ENCODE data around the gene NCAM1.

NCAM1 gene

GRCh38 chr11:113256431-113257202, 295.4 kb downstream of the NCAM1 start:
- no peak overlapping the region for H3K9ac ChIP-seq (ENCODE audit: low read depth, low read length)
- H3K4me1 ChIP-seq (ENCODE audit: control insufficient read depth, insufficient read depth, low read length): peaks cover 3% of the 10 kb centered on the region
- H3K4me3 ChIP-seq (ENCODE audit: low read depth, low read length): no peak overlapping the region
- no peaks in the 10 kb centered on the region for H3K9me3 ChIP-seq (ENCODE audit: control insufficient read depth, insufficient read depth, low read length)
- no peaks in the 10 kb centered on the region for H3K27me3 ChIP-seq (ENCODE audit: control insufficient read depth, insufficient read depth, low read length)
- peaks cover 2% of the 10 kb centered on the region for H3K36me3 ChIP-seq (ENCODE audit: control insufficient read depth, insufficient read depth, low read length)

GRCh38 chr11:113260096-113260425, 298.8 kb downstream of the NCAM1 start:
- no peaks in the 10 kb centered on the region for H3K9me3 ChIP-seq (ENCODE audit: control insufficient read depth, insufficient read depth, low read length)
- H3K4me1 ChIP-seq (ENCODE audit: control insufficient read depth, insufficient read depth, low read length): no peaks in the 10 kb centered on the region
- H3K4me3 ChIP-seq (ENCODE audit: low read depth, low read length): no peak overlapping the region
- peaks cover 2% of the 10 kb centered on the region for H3K36me3 ChIP-seq (ENCODE audit: control insufficient read depth, insufficient read depth, low read length)
- no peaks in the 10 kb centered on the region for H3K27me3 ChIP-seq (ENCODE audit: control insufficient read depth, insufficient read depth, low read length)
- H3K9ac ChIP-seq (ENCODE audit: low read depth, low read length): no peak overlapping the region

- H3K4me3 ChIP-seq (ENCODE audit: low read depth, low read length): no peak overlapping the region
- no peaks in the 10 kb centered on the region for H3K9me3 ChIP-seq (ENCODE audit: control insufficient read depth, insufficient read depth, low read length)
- H3K9ac ChIP-seq (ENCODE audit: low read depth, low read length): no peak overlapping the region
- H3K4me1 ChIP-seq (ENCODE audit: control insufficient read depth, insufficient read depth, low read length): no peaks in the 10 kb centered on the region
- H3K27me3 ChIP-seq (ENCODE audit: control insufficient read depth, insufficient read depth, low read length): no peaks in the 10 kb centered on the region
- peaks cover 2% of the 10 kb centered on the region for H3K36me3 ChIP-seq (ENCODE audit: control insufficient read depth, insufficient read depth, low read length)
Measured at GRCh38 chr11:113260541-113260940, 299.3 kb downstream of the NCAM1 start.

GRCh38 chr11:113261709-113262475, 300.7 kb downstream of the NCAM1 start:
- H3K4me1 ChIP-seq (ENCODE audit: control insufficient read depth, insufficient read depth, low read length): peaks cover 2% of the 10 kb centered on the region
- no peak overlapping the region for H3K9ac ChIP-seq (ENCODE audit: low read depth, low read length)
- H3K4me3 ChIP-seq (ENCODE audit: low read depth, low read length): no peak overlapping the region
- H3K27me3 ChIP-seq (ENCODE audit: control insufficient read depth, insufficient read depth, low read length): no peaks in the 10 kb centered on the region
- H3K36me3 ChIP-seq (ENCODE audit: control insufficient read depth, insufficient read depth, low read length): peaks cover 2% of the 10 kb centered on the region
- H3K9me3 ChIP-seq (ENCODE audit: control insufficient read depth, insufficient read depth, low read length): no peaks in the 10 kb centered on the region

GRCh38 chr11:113262594-113262993, 301.4 kb downstream of the NCAM1 start:
- Histone ChIP-seq H3K4me3 (ENCODE audit: low read depth, low read length) (no peak overlapping the region), H3K4me1 (ENCODE audit: control insufficient read depth, insufficient read depth, low read length) (peaks cover 2% of the 10 kb centered on the region), H3K9me3 (ENCODE audit: control insufficient read depth, insufficient read depth, low read length) (no peaks in the 10 kb centered on the region), H3K9ac (ENCODE audit: low read depth, low read length) (no peak overlapping the region), H3K36me3 (ENCODE audit: control insufficient read depth, insufficient read depth, low read length) (peaks cover 2% of the 10 kb centered on the region), H3K27me3 (ENCODE audit: control insufficient read depth, insufficient read depth, low read length) (no peaks in the 10 kb centered on the region)

GRCh38 chr11:113263458-113264259, 302.4 kb downstream of the NCAM1 start:
- Histone ChIP-seq H3K4me1 (ENCODE audit: control insufficient read depth, insufficient read depth, low read length) (peaks cover 2% of the 10 kb centered on the region), H3K4me3 (ENCODE audit: low read depth, low read length) (no peak overlapping the region), H3K9me3 (ENCODE audit: control insufficient read depth, insufficient read depth, low read length) (no peaks in the 10 kb centered on the region), H3K27me3 (ENCODE audit: control insufficient read depth, insufficient read depth, low read length) (no peaks in the 10 kb centered on the region), H3K36me3 (ENCODE audit: control insufficient read depth, insufficient read depth, low read length) (peaks cover 2% of the 10 kb centered on the region), H3K9ac (ENCODE audit: low read depth, low read length) (no peak overlapping the region)

- H3K27me3 ChIP-seq (ENCODE audit: control insufficient read depth, insufficient read depth, low read length): no peaks in the 10 kb centered on the region
- H3K4me1 ChIP-seq (ENCODE audit: control insufficient read depth, insufficient read depth, low read length): peaks cover 2% of the 10 kb centered on the region
- no peaks in the 10 kb centered on the region for H3K9me3 ChIP-seq (ENCODE audit: control insufficient read depth, insufficient read depth, low read length)
- H3K4me3 ChIP-seq (ENCODE audit: low read depth, low read length): no peak overlapping the region
- H3K9ac ChIP-seq (ENCODE audit: low read depth, low read length): no peak overlapping the region
- peaks cover 2% of the 10 kb centered on the region for H3K36me3 ChIP-seq (ENCODE audit: control insufficient read depth, insufficient read depth, low read length)
Measured at GRCh38 chr11:113265362-113265761, 304.1 kb downstream of the NCAM1 start.

- no peaks in the 10 kb centered on the region for H3K9me3 ChIP-seq (ENCODE audit: control insufficient read depth, insufficient read depth, low read length)
- H3K27me3 ChIP-seq (ENCODE audit: control insufficient read depth, insufficient read depth, low read length): no peaks in the 10 kb centered on the region
- H3K4me1 ChIP-seq (ENCODE audit: control insufficient read depth, insufficient read depth, low read length): peaks cover 2% of the 10 kb centered on the region
- no peaks in the 10 kb centered on the region for H3K36me3 ChIP-seq (ENCODE audit: control insufficient read depth, insufficient read depth, low read length)
- H3K4me3 ChIP-seq (ENCODE audit: low read depth, low read length): no peak overlapping the region
- H3K9ac ChIP-seq (ENCODE audit: low read depth, low read length): no peak overlapping the region
Measured at GRCh38 chr11:113267493-113267892, 306.3 kb downstream of the NCAM1 start.

GRCh38 chr11:113269096-113269495, 307.9 kb downstream of the NCAM1 start:
- Histone ChIP-seq H3K27me3 (ENCODE audit: control insufficient read depth, insufficient read depth, low read length) (no peaks in the 10 kb centered on the region), H3K9ac (ENCODE audit: low read depth, low read length) (no peak overlapping the region), H3K36me3 (ENCODE audit: control insufficient read depth, insufficient read depth, low read length) (no peaks in the 10 kb centered on the region), H3K9me3 (ENCODE audit: control insufficient read depth, insufficient read depth, low read length) (no peaks in the 10 kb centered on the region), H3K4me1 (ENCODE audit: control insufficient read depth, insufficient read depth, low read length) (peaks cover 2% of the 10 kb centered on the region), H3K4me3 (ENCODE audit: low read depth, low read length) (no peak overlapping the region)

- Histone ChIP-seq H3K9ac (ENCODE audit: low read depth, low read length) (no peak overlapping the region), H3K9me3 (ENCODE audit: control insufficient read depth, insufficient read depth, low read length) (no peaks in the 10 kb centered on the region), H3K27me3 (ENCODE audit: control insufficient read depth, insufficient read depth, low read length) (no peaks in the 10 kb centered on the region), H3K36me3 (ENCODE audit: control insufficient read depth, insufficient read depth, low read length) (no peaks in the 10 kb centered on the region), H3K4me3 (ENCODE audit: low read depth, low read length) (no peak overlapping the region), H3K4me1 (ENCODE audit: control insufficient read depth, insufficient read depth, low read length) (peaks cover 2% of the 10 kb centered on the region)
Measured at GRCh38 chr11:113269636-113270035, 308.4 kb downstream of the NCAM1 start.

- H3K9ac ChIP-seq (ENCODE audit: low read depth, low read length): no peak overlapping the region
- no peaks in the 10 kb centered on the region for H3K36me3 ChIP-seq (ENCODE audit: control insufficient read depth, insufficient read depth, low read length)
- no peak overlapping the region for H3K4me3 ChIP-seq (ENCODE audit: low read depth, low read length)
- no peaks in the 10 kb centered on the region for H3K9me3 ChIP-seq (ENCODE audit: control insufficient read depth, insufficient read depth, low read length)
- H3K4me1 ChIP-seq (ENCODE audit: control insufficient read depth, insufficient read depth, low read length): peaks cover 2% of the 10 kb centered on the region
- H3K27me3 ChIP-seq (ENCODE audit: control insufficient read depth, insufficient read depth, low read length): no peaks in the 10 kb centered on the region
Measured at GRCh38 chr11:113270080-113270479, 308.9 kb downstream of the NCAM1 start.
